ENCODE data around the gene CDK14.

DNA sequence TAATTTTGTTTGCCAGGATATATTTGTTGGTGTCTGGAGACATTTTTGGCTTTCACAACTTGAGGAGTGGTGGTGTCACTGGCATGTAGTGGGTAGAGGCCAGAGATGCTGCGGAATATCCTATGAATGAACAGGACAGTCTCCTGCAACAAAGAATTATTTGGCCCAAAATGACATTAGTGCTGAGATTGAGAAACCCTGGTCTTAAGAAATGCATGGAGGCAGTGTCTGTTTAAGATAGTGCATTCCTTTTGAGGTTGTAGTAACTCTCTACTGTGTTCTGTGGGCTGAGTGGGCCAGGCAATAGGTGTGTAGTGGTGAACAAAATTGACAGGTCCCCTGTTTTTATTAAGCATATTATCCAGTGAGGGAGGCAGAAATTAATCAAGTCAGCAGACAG, 165.5 kb downstream of the CDK14 start:
- no peak for TF ChIP-seq POLR2A (IDR thresholded peaks at IDR 0.05)
- no peak for TF ChIP-seq CTCF (IDR thresholded peaks at IDR 0.05)
